ENCODE data around the gene NR1H2. TPM values are rescaled to one million over a fixed set of nuclear protein-coding genes. Genes with fewer than 3 reads are reported as not detected.
"Not testable (repeated sequence)": the region's sequence is repeated elsewhere in the genome, so short reads cannot be mapped to it uniquely, and the experiment has no call there.

The NR1H2 gene
- total RNA-seq, 1 donor from 2014 or later: 72.5 TPM

GRCh38 chr19:50378169-50378862 lies 2.1 kb downstream of the NR1H2 start:
- no peak for DNase-seq (ENCODE audit: low read depth)

GRCh38 chr19:50378863-50379236 lies 2.6 kb downstream of the NR1H2 start:
- DNase-seq (ENCODE audit: low read depth): no peak

GRCh38 chr19:50379602-50380001 lies 3.3 kb downstream of the NR1H2 start:
- DNase-seq (ENCODE audit: low read depth): no peak

- no peak for DNase-seq (ENCODE audit: low read depth)
Measured at GRCh38 chr19:50380137-50380536, 3.9 kb downstream of the NR1H2 start.

GRCh38 chr19:50380751-50381151 lies 4.5 kb downstream of the NR1H2 start:
- DNase-seq (ENCODE audit: low read depth): no peak

- DNase-seq (ENCODE audit: low read depth): no peak
Measured at GRCh38 chr19:50381881-50382729, 5.8 kb downstream of the NR1H2 start.

GRCh38 chr19:50383001-50383851 lies 7.0 kb downstream of the NR1H2 start:
- DNase-seq (ENCODE audit: low read depth): no peak

- DNase-seq (ENCODE audit: low read depth): peak; percentile 91
Measured at GRCh38 chr19:50383852-50384684, 7.8 kb downstream of the NR1H2 start, which contains the start of gene POLD1. POLD1 (plus strand) TSS chr19:50384347; CDS start chr19:50398852, 14,505 bp downstream.

GRCh38 chr19:50384685-50385535 lies 8.7 kb downstream of the NR1H2 start:
- peak; percentile 16 for DNase-seq (ENCODE audit: low read depth)

GRCh38 chr19:50387176-50387867 lies 11.1 kb downstream of the NR1H2 start:
- no peak for DNase-seq (ENCODE audit: low read depth)

- no peak for DNase-seq (ENCODE audit: low read depth)
Measured at GRCh38 chr19:50387868-50388245, 11.6 kb downstream of the NR1H2 start.

GRCh38 chr19:50390295-50390694 lies 14.0 kb downstream of the NR1H2 start:
- DNase-seq (ENCODE audit: low read depth): not testable (repeated sequence)

GRCh38 chr19:50390952-50391351 lies 14.7 kb downstream of the NR1H2 start:
- not testable (repeated sequence) for DNase-seq (ENCODE audit: low read depth)

GRCh38 chr19:50392759-50393158 lies 16.5 kb downstream of the NR1H2 start:
- DNase-seq (ENCODE audit: low read depth): no peak

GRCh38 chr19:50393589-50393988 lies 17.3 kb downstream of the NR1H2 start:
- DNase-seq (ENCODE audit: low read depth): no peak

GRCh38 chr19:50394017-50394416 lies 17.8 kb downstream of the NR1H2 start:
- no peak for DNase-seq (ENCODE audit: low read depth)

- DNase-seq (ENCODE audit: low read depth): no peak
Measured at GRCh38 chr19:50398675-50399367, 22.6 kb downstream of the NR1H2 start.

- no peak for DNase-seq (ENCODE audit: low read depth)
Measured at GRCh38 chr19:50399368-50399745, 23.1 kb downstream of the NR1H2 start.
